GM23248 (cell line): ENCODE data around the gene KNOP1.

ENCODE experiments used
- EZH2 ChIP-seq: fragments of 200-600 bp; sonication (generic); IDR thresholded peaks from 2 replicates; pipeline ENCODE4 v1.6.1; 2018; ENCODE audit warnings: antibody characterized with exemption, mild to moderate bottlenecking; ENCODE audit not compliant: insufficient read depth, poor library complexity, severe bottlenecking
- EZH2phosphoT487 ChIP-seq: fragments of 200-600 bp; sonication (generic); IDR thresholded peaks from 2 replicates; pipeline ENCODE4 v1.6.1; 2018; ENCODE audit warnings: antibody characterized with exemption, moderate library complexity, mild to moderate bottlenecking, low read depth; ENCODE audit not compliant: insufficient read depth

DNA sequence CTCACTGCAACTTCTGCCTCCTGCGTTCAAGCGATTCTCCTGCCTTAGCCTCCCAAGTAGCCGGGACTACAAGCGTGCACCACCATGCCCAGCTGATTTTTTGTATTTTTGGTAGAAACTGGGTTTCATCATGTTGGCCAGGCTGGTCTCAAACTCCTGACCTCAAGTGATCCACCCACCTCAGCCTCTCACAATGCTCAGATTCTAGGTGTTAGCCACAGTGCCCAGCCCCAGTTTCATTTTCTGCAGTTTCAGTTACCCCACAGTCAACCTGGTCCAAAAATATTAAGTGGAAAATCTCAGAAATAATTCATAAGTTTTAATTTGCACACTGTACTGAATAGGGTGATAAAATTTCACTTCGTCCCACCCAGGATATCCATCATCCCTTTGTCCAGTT lies 28.7 kb downstream of the KNOP1 start:
- no peak for TF ChIP-seq EZH2
- no peak for TF ChIP-seq EZH2phosphoT487
